Astrocyte (in vitro differentiated cells and primary cell): ENCODE results near the gene PRR23B.

Experiments
- CTCF ChIP-seq: IDR thresholded peaks from 2 replicates; pipeline ENCODE4 v1.5.1; 2011; ENCODE audit warnings: low read depth, mild to moderate bottlenecking, inconsistent platforms, low read length, moderate library complexity; ENCODE audit not compliant: insufficient read depth
- EZH2 ChIP-seq: IDR thresholded peaks from 2 replicates; pipeline ENCODE4 v1.6.1; 2012; ENCODE audit warnings: mild to moderate bottlenecking, low read length, inconsistent platforms; ENCODE audit not compliant: insufficient read depth

DNA sequence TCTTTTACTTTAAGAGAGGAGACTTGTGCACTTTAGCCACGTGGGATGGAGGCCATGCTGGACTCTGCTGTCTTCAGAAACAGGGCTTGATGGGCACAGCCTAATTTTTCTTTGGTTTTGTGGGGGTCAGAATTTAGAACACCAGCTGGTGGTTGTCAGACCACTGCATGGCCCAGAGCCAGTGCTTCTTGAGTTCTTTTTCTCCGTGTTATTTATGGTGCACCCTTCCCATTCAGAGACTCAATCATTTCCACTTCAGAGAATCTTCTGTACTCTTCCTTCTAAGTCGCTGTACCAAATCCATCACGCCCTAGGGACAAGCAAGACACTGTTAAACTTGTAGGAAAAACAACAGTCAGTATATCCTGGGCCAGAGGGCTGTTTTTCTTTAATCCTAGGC, 34.8 kb downstream of the PRR23B start:
- no peak for TF ChIP-seq CTCF
- no peak for TF ChIP-seq EZH2
